ENCODE data around the gene HTRA2. TPM values are rescaled to one million over a fixed set of nuclear protein-coding genes. Genes with fewer than 3 reads are reported as not detected.
"Not testable (repeated sequence)": the region's sequence is repeated elsewhere in the genome, so short reads cannot be mapped to it uniquely, and the experiment has no call there.

HTRA2 gene
- total RNA-seq (2014; rRNA removed; shearing (Covaris generic)) = 27.0 and 39.6 TPM in 2 replicates

- Histone ChIP-seq H3K4me3 (ENCODE audit: insufficient read depth, low read depth, low read length) (peak within 1 kb of the TSS; percentile 99), H3K36me3 (replicated peaks; ENCODE audit: control insufficient read depth, insufficient read depth, low read length) (peaks cover 24% of the 10 kb centered on the region), H3K27me3 (ENCODE audit: control insufficient read depth, insufficient read depth, low read length) (peaks cover 5% of the 10 kb centered on the region; the same call in 1 of the 2 replicates)
- peak; percentile 100 for DNase-seq
Measured at GRCh38 chr2:74529357-74530238, at the start of gene HTRA2, which contains the start of gene AUP1. TSS of gene HTRA2 (plus strand) at chr2:74529933. CDS start at chr2:74530007, 74 bp downstream. TSS of gene AUP1 (minus strand) at chr2:74529706. CDS start at chr2:74529629, 77 bp downstream.

GRCh38 chr2:74481431-74481830, 48.3 kb upstream of the HTRA2 start:
- Histone ChIP-seq H3K4me3 (ENCODE audit: insufficient read depth, low read depth, low read length) (peak overlapping the region; percentile 93), H3K27me3 (ENCODE audit: control insufficient read depth, insufficient read depth, low read length) (no peaks in the 10 kb centered on the region; the same call in 1 of the 2 replicates), H3K36me3 (replicated peaks; ENCODE audit: control insufficient read depth, insufficient read depth, low read length) (peaks cover 7% of the 10 kb centered on the region)
- DNase-seq = no peak

- H3K36me3 ChIP-seq (replicated peaks; ENCODE audit: control insufficient read depth, insufficient read depth, low read length) = peaks cover 7% of the 10 kb centered on the region
- peak overlapping the region; percentile 93 for H3K4me3 ChIP-seq (ENCODE audit: insufficient read depth, low read depth, low read length)
- DNase-seq = peak; percentile 83
- H3K27me3 ChIP-seq (ENCODE audit: control insufficient read depth, insufficient read depth, low read length) = no peaks in the 10 kb centered on the region; the same call in 1 of the 2 replicates
Measured at GRCh38 chr2:74481961-74482800, 47.6 kb upstream of the HTRA2 start.

GRCh38 chr2:74482801-74483674, 46.7 kb upstream of the HTRA2 start, which contains the start of the genes CCDC142 and TTC31:
TSS of gene CCDC142 (minus strand) at chr2:74482998. CDS start at chr2:74482837, 161 bp downstream.
TSS of gene TTC31 (plus strand) at chr2:74483081. CDS start at chr2:74483096, 15 bp downstream.
- Histone ChIP-seq H3K36me3 (replicated peaks; ENCODE audit: control insufficient read depth, insufficient read depth, low read length) (peaks cover 7% of the 10 kb centered on the region), H3K4me3 (ENCODE audit: insufficient read depth, low read depth, low read length) (peak within 1 kb of the TSS; percentile 93), H3K27me3 (ENCODE audit: control insufficient read depth, insufficient read depth, low read length) (no peaks in the 10 kb centered on the region; the same call in 1 of the 2 replicates)
- peak; percentile 94 for DNase-seq

- not testable (repeated sequence) for DNase-seq; H3K36me3 ChIP-seq (replicated peaks; ENCODE audit: control insufficient read depth, insufficient read depth, low read length); H3K27me3 ChIP-seq (ENCODE audit: control insufficient read depth, insufficient read depth, low read length)
- peak overlapping the region; percentile 93 for H3K4me3 ChIP-seq (ENCODE audit: insufficient read depth, low read depth, low read length)
Measured at GRCh38 chr2:74483675-74484164, 46.0 kb upstream of the HTRA2 start.

- Histone ChIP-seq H3K4me3 (ENCODE audit: insufficient read depth, low read depth, low read length) (no peak overlapping the region), H3K36me3 (replicated peaks; ENCODE audit: control insufficient read depth, insufficient read depth, low read length) (peaks cover 11% of the 10 kb centered on the region), H3K27me3 (ENCODE audit: control insufficient read depth, insufficient read depth, low read length) (no peaks in the 10 kb centered on the region; the same call in 1 of the 2 replicates)
- DNase-seq = no peak
Measured at GRCh38 chr2:74486141-74486540, 43.6 kb upstream of the HTRA2 start.

GRCh38 chr2:74488643-74489481, 40.9 kb upstream of the HTRA2 start:
- H3K4me3 ChIP-seq (ENCODE audit: insufficient read depth, low read depth, low read length) = no peak overlapping the region
- peaks cover 22% of the 10 kb centered on the region for H3K36me3 ChIP-seq (replicated peaks; ENCODE audit: control insufficient read depth, insufficient read depth, low read length)

GRCh38 chr2:74489906-74490305, 39.8 kb upstream of the HTRA2 start:
- Histone ChIP-seq H3K27me3 (ENCODE audit: control insufficient read depth, insufficient read depth, low read length) (no peaks in the 10 kb centered on the region; the same call in 1 of the 2 replicates), H3K4me3 (ENCODE audit: insufficient read depth, low read depth, low read length) (no peak overlapping the region), H3K36me3 (replicated peaks; ENCODE audit: control insufficient read depth, insufficient read depth, low read length) (peaks cover 22% of the 10 kb centered on the region)
- no peak for DNase-seq

More at GRCh38 chr2:74488643-74489481, 40.9 kb upstream of the HTRA2 start:
- no peaks in the 10 kb centered on the region for H3K27me3 ChIP-seq (ENCODE audit: control insufficient read depth, insufficient read depth, low read length)
- no peak for DNase-seq

GRCh38 chr2:74491648-74492544, 37.8 kb upstream of the HTRA2 start:
- DNase-seq = no peak
- H3K4me3 ChIP-seq (ENCODE audit: insufficient read depth, low read depth, low read length) = no peak overlapping the region
- peaks cover 22% of the 10 kb centered on the region for H3K36me3 ChIP-seq (replicated peaks; ENCODE audit: control insufficient read depth, insufficient read depth, low read length)
- H3K27me3 ChIP-seq (ENCODE audit: control insufficient read depth, insufficient read depth, low read length) = peaks cover 17% of the 10 kb centered on the region

- Histone ChIP-seq H3K27me3 (ENCODE audit: control insufficient read depth, insufficient read depth, low read length) (peaks cover 34% of the 10 kb centered on the region), H3K36me3 (replicated peaks; ENCODE audit: control insufficient read depth, insufficient read depth, low read length) (peaks cover 22% of the 10 kb centered on the region), H3K4me3 (ENCODE audit: insufficient read depth, low read depth, low read length) (no peak overlapping the region)
- no peak for DNase-seq
Measured at GRCh38 chr2:74493546-74493945, 36.2 kb upstream of the HTRA2 start.

- H3K27me3 ChIP-seq (ENCODE audit: control insufficient read depth, insufficient read depth, low read length) = peaks cover 52% of the 10 kb centered on the region
- no peak overlapping the region for H3K4me3 ChIP-seq (ENCODE audit: insufficient read depth, low read depth, low read length)
- no peak for DNase-seq
- H3K36me3 ChIP-seq (replicated peaks; ENCODE audit: control insufficient read depth, insufficient read depth, low read length) = peaks cover 20% of the 10 kb centered on the region
Measured at GRCh38 chr2:74495440-74495839, 34.3 kb upstream of the HTRA2 start.
